Mucosa of rectum (tissue), 2 donors: ENCODE measurements around the gene ICA1.
"Not testable (repeated sequence)": the region's sequence is repeated elsewhere in the genome, so short reads cannot be mapped to it uniquely, and the experiment has no call there.

ENCODE experiments used
- H3K27ac ChIP-seq, 2 donors: one replicate each; pipeline ENCODE4 v1.7.0; 2013; ENCODE audit warnings: inconsistent platforms in 2 of 2, low read depth in 2 of 2, low read length in 2 of 2
- H3K27me3 ChIP-seq, 2 donors: one replicate each; pipeline ENCODE4 v1.7.0; 2013; ENCODE audit warnings: low read length in 2 of 2; ENCODE audit not compliant: control insufficient read depth in 2 of 2, insufficient read depth in 2 of 2
- H3K36me3 ChIP-seq, 2 donors: one replicate each; pipeline ENCODE4 v1.7.0; 2013; ENCODE audit warnings: low read length in 2 of 2; ENCODE audit not compliant: control insufficient read depth in 2 of 2, insufficient read depth in 2 of 2
- H3K4me1 ChIP-seq, 2 donors: one replicate each; pipeline ENCODE4 v1.7.0; 2013; ENCODE audit warnings: low read length in 2 of 2, mild to moderate bottlenecking in 1 of 2; ENCODE audit not compliant: control insufficient read depth in 2 of 2, insufficient read depth in 2 of 2
- H3K4me3 ChIP-seq, 2 donors: one replicate each; pipeline ENCODE4 v1.7.0; 2013; ENCODE audit warnings: low read length in 2 of 2
- H3K9ac ChIP-seq, 2 donors: one replicate each; pipeline ENCODE4 v1.7.0; 2013; ENCODE audit warnings: low read length in 2 of 2, low read depth in 1 of 2, mild to moderate bottlenecking in 1 of 2
- H3K9me3 ChIP-seq, 2 donors: one replicate each; pipeline ENCODE4 v1.7.0; 2013; ENCODE audit warnings: low read length in 2 of 2; ENCODE audit not compliant: control insufficient read depth in 2 of 2
- donor health status: healthy.
- donor health status: Normal muscosa, but diverticular disease.

ICA1 gene

GRCh38 chr7:8063300-8063699, 198.7 kb downstream of the ICA1 start:
- H3K36me3 ChIP-seq, H3K27me3 ChIP-seq, H3K4me1 ChIP-seq, H3K4me3 ChIP-seq, H3K9me3 ChIP-seq, H3K27ac ChIP-seq, H3K9ac ChIP-seq: not testable (repeated sequence)
